Upper lobe of right lung (tissue), 1 donor: Measurements from ENCODE around the gene NAGLU. TPM values are rescaled to one million over a fixed set of nuclear protein-coding genes. Genes with fewer than 3 reads are reported as not detected.
A peak's percentile ranks its signal among the peaks of the same experiment; 100 is the strongest.

ENCODE experiments used
- ATAC-seq: fragments of 200-7000 bp; cut with Tn5 transposase; one replicate; pipeline ENCODE4 v1.9.1; 2020; ENCODE audit warnings: mild to moderate bottlenecking, moderate library complexity
- DNase-seq: peaks from one replicate; pipeline ENCODE4 v3.0.0-alpha.2; 2020
- H3K27ac ChIP-seq: fragments of 200-600 bp; one replicate; pipeline ENCODE4 v1.8.0; 2022
- H3K27me3 ChIP-seq: fragments of 200-600 bp; one replicate; pipeline ENCODE4 v1.8.0; 2022; ENCODE audit warnings: mild to moderate bottlenecking
- H3K36me3 ChIP-seq: fragments of 200-600 bp; one replicate; pipeline ENCODE4 v1.8.0; 2022
- H3K4me1 ChIP-seq: fragments of 200-600 bp; one replicate; pipeline ENCODE4 v1.8.0; 2022
- H3K4me3 ChIP-seq: fragments of 200-600 bp; one replicate; pipeline ENCODE4 v1.8.0; 2022; ENCODE audit warnings: mild to moderate bottlenecking
- H3K9me3 ChIP-seq: fragments of 200-600 bp; one replicate; pipeline ENCODE4 v1.8.0; 2022
- CTCF ChIP-seq: fragments of 200-600 bp; IDR thresholded peaks from one replicate; pipeline ENCODE4 v1.8.0; 2022; ENCODE audit warnings: antibody characterized with exemption
- intact Hi-C: fragments of 100-400 bp; cut with DNase I; formaldehyde crosslinking; loops from one replicate; pipeline ENCODE4 v1.11.0; 2022
- total RNA-seq: library from RNA; stranded (reverse); fragmentation: NEBNext Ultra II Directional; extraction: Animal tissue kit (Norgen Biotek cat#: 25700); gene quantifications from one replicate; pipeline ENCODE4 v1.2.1, GENCODE V29; 2021
- donor health status: DM: no; HTN: yes; CAD: no; lungs with severe emphysema.

Gene NAGLU
- total RNA-seq, 1 donor from 2014 or later: 46.9 TPM

- H3K36me3 ChIP-seq: peaks cover 59% of the 10 kb centered on the region
- peak; percentile 79 for ATAC-seq
- peaks cover 8% of the 10 kb centered on the region for H3K4me1 ChIP-seq
- H3K9me3 ChIP-seq: no peaks in the 10 kb centered on the region
- intact Hi-C loops: loop anchor here (2.0 kb wide), 1 partner anchor 98 kb away; the partner anchor contains the start of gene PLEKHH3
- peak overlapping the region; percentile 86 for H3K27ac ChIP-seq
- H3K4me3 ChIP-seq: peak overlapping the region; percentile 62
- no peaks in the 10 kb centered on the region for H3K27me3 ChIP-seq
- peak; percentile 71 for TF ChIP-seq CTCF
- DNase-seq: peak; percentile 82
Observed at GRCh38 chr17:42578282-42578869, 42.3 kb downstream of the NAGLU start.

- peaks cover 62% of the 10 kb centered on the region for H3K36me3 ChIP-seq
- no peak overlapping the region for H3K4me3 ChIP-seq
- H3K9me3 ChIP-seq: no peaks in the 10 kb centered on the region
- intact Hi-C loops: loop anchor here (2.0 kb wide), 1 partner anchor 97 kb away; the partner anchor contains the start of gene PLEKHH3
- no peaks in the 10 kb centered on the region for H3K27me3 ChIP-seq
- TF ChIP-seq CTCF: no peak
- ATAC-seq (no peak), DNase-seq (no peak)
- peaks cover 8% of the 10 kb centered on the region for H3K4me1 ChIP-seq
- H3K27ac ChIP-seq: no peak overlapping the region
Observed at GRCh38 chr17:42579794-42580551, 43.9 kb downstream of the NAGLU start.

- DNase-seq (peak; percentile 15), ATAC-seq (no peak)
- Histone ChIP-seq H3K4me1 (peaks cover 20% of the 10 kb centered on the region), H3K36me3 (peaks cover 75% of the 10 kb centered on the region), H3K27me3 (no peaks in the 10 kb centered on the region), H3K27ac (no peak overlapping the region), H3K9me3 (no peaks in the 10 kb centered on the region), H3K4me3 (no peak overlapping the region)
- intact Hi-C loops: no loop called here
- TF ChIP-seq CTCF: no peak
Observed at GRCh38 chr17:42581744-42582270, 45.8 kb downstream of the NAGLU start.

GRCh38 chr17:42584880-42585279, 48.8 kb downstream of the NAGLU start:
- Histone ChIP-seq H3K4me3 (no peak overlapping the region), H3K27me3 (no peaks in the 10 kb centered on the region), H3K27ac (peak overlapping the region; percentile 47), H3K9me3 (no peaks in the 10 kb centered on the region), H3K4me1 (peaks cover 17% of the 10 kb centered on the region), H3K36me3 (peaks cover 100% of the 10 kb centered on the region)
- DNase-seq (no peak), ATAC-seq (peak; percentile 67)
- intact Hi-C loops: no loop called here
- no peak for TF ChIP-seq CTCF

GRCh38 chr17:42585353-42585752, 49.3 kb downstream of the NAGLU start:
- H3K36me3 ChIP-seq: peaks cover 100% of the 10 kb centered on the region
- H3K4me3 ChIP-seq: no peak overlapping the region
- H3K9me3 ChIP-seq: no peaks in the 10 kb centered on the region
- peaks cover 17% of the 10 kb centered on the region for H3K4me1 ChIP-seq
- H3K27ac ChIP-seq: peak overlapping the region; percentile 47
- ATAC-seq (peak; percentile 86), DNase-seq (no peak)
- intact Hi-C loops: no loop called here
- TF ChIP-seq CTCF: no peak
- H3K27me3 ChIP-seq: no peaks in the 10 kb centered on the region
